OCI-M1 (cell line): ENCODE data around the gene ARHGEF7.

Experiments
- DNase-seq: peaks from one replicate; lab custom pipeline; 2025; lab: John Stamatoyannopoulos, UW

Gene ARHGEF7

GRCh38 chr13:111278743-111279652 lies 163.9 kb downstream of the ARHGEF7 start:
- no peak for DNase-seq

GRCh38 chr13:111280226-111280625 lies 165.1 kb downstream of the ARHGEF7 start:
- DNase-seq = no peak

GRCh38 chr13:111280681-111281585 lies 165.8 kb downstream of the ARHGEF7 start:
- DNase-seq = no peak

- no peak for DNase-seq
Measured at GRCh38 chr13:111281751-111282311, 166.7 kb downstream of the ARHGEF7 start.

- DNase-seq = no peak
Measured at GRCh38 chr13:111282425-111282824, 167.3 kb downstream of the ARHGEF7 start.

- no peak for DNase-seq
Measured at GRCh38 chr13:111282997-111283396, 167.9 kb downstream of the ARHGEF7 start.

GRCh38 chr13:111283457-111283856 lies 168.3 kb downstream of the ARHGEF7 start:
- no peak for DNase-seq

- DNase-seq = no peak
Measured at GRCh38 chr13:111283991-111284390, 168.9 kb downstream of the ARHGEF7 start.

- DNase-seq = no peak
Measured at GRCh38 chr13:111284565-111284964, 169.5 kb downstream of the ARHGEF7 start.

GRCh38 chr13:111286162-111286561 lies 171.1 kb downstream of the ARHGEF7 start:
- DNase-seq = no peak

- DNase-seq = no peak
Measured at GRCh38 chr13:111286749-111287148, 171.6 kb downstream of the ARHGEF7 start.

- DNase-seq = no peak
Measured at GRCh38 chr13:111287201-111287600, 172.1 kb downstream of the ARHGEF7 start.

GRCh38 chr13:111288276-111288675 lies 173.2 kb downstream of the ARHGEF7 start:
- DNase-seq = no peak

- DNase-seq = no peak
Measured at GRCh38 chr13:111289251-111289650, 174.1 kb downstream of the ARHGEF7 start.

GRCh38 chr13:111291908-111292307 lies 176.8 kb downstream of the ARHGEF7 start:
- no peak for DNase-seq

GRCh38 chr13:111292710-111293485 lies 177.8 kb downstream of the ARHGEF7 start:
- DNase-seq = no peak

- no peak for DNase-seq
Measured at GRCh38 chr13:111295886-111296285, 180.8 kb downstream of the ARHGEF7 start.

GRCh38 chr13:111296417-111296816 lies 181.3 kb downstream of the ARHGEF7 start:
- no peak for DNase-seq

- no peak for DNase-seq
Measured at GRCh38 chr13:111298214-111298975, 183.3 kb downstream of the ARHGEF7 start.

- DNase-seq = no peak
Measured at GRCh38 chr13:111302045-111302726, 187.1 kb downstream of the ARHGEF7 start.
